AML-193 (cell line): ENCODE results near the gene PLEKHA8.

Experiments
- DNase-seq, 2 experiments: peaks; one replicate each; lab custom pipeline; 2025; lab: John Stamatoyannopoulos, UW

Gene PLEKHA8

DNA sequence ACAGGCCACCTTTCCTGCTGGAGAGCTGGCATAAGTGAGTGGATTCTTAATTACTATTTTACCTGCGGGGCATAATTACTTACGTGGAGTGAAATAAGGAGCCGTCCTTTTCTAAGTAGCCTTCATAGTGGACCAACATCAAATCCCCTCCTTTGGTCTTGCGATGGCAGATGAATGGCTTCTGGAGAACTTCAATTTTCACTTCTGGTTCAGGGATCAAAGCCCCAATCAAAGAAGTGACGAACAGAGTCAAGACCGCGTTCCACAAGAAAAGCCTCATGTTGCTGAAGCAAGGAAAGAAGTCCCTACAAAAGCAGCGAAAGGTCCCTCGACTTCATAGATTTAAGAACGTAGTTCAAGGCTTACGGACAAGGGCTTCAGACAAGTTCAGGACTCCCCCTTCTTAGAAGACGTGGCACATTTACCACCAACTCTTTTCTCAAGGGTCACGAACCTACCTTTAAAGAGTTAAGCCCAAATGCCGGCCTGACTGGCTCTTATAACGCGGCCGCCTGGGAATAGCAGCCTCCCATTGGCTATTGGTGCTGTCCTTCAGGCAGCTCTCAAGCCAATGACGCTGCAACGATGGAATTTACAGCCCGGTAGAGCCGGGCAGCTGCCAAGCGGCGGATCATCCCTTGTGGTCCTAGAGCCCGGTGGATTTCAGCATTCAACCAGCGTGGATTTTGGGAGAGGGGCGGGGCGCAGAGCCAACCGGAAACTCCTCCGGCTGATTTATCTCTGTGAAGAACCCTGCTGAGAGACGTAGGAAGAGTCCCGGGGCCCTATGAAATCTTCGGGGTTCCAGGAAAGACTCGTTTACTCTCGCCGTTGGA lies 1.8 kb upstream of the PLEKHA8 start, which contains the start of gene FKBP14:
FKBP14 (minus strand) TSS at position 474 of the 836 bp plus-strand sequence; CDS start at position 280, 194 bp downstream.
- DNase-seq, result peak; percentile 97

DNA sequence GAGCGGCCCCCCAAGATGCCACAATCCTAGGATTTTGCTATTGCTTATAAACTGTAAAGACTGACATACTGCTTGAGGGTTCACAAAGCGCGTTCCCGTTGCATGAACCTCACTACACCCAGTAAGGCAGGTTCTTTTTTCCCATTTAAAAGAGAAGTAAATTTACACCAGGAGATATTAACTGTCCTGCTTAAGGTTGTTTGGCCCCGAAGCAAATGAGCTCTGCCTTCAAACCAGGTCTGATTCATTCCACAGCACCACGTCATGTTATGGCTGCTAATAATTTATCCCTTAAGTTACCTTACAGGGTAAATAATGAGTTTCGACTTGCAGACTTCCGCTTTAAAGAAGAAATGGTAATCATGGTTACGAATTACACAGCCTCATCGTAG lies 1.2 kb upstream of the PLEKHA8 start:
- DNase-seq, result peak; percentile 48 to 49

GRCh38 chr7:30027740-30028215 lies 434 bp upstream of the PLEKHA8 start:
- no peak for DNase-seq

DNA sequence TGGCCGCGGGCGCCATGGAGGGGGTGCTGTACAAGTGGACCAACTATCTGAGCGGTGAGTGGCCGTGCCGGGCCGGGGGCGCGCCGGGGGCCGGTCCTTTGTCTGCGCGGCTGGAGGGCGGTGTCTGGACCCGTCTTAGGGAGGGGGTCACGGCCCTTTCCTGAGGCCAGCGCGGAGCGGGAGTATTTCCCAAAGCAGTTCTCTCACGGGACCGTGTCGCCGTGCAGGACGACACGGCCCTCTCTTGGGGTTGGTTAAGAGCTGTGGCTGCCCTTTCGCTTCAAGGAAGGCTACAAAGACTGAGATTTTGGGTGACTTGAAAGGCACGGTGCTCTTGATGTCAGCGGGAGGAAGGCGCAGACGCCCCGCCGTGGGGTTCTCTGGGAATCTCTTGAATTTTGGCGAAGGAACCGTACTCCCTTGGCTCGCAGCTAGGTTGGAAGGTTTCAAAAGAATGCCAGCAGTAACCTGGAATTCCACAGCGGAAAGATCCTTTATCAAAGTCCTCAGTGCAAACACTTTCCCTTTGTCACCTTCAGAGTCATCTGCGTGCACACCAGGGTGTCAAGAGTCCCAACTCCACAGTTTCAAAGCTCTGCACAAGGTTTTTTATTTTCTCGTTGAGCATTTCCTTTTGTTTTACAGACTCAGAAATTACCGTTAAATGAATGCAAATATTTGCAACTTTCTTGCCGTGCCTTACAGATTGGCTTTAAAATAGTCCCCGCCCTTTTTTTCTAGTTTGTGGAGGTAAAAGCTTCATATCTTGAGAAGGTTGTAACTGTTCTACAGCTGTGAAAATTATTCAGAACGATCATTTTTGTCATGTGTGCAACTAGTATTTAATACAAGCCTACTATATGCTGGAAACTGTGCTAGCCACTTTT lies 780 bp downstream of the PLEKHA8 start:
- peak; percentile 20 to 32 for DNase-seq

- DNase-seq, result peak; percentile 21 to 45
Observed at GRCh38 chr7:30029696-30030095, 1.5 kb downstream of the PLEKHA8 start.

DNA sequence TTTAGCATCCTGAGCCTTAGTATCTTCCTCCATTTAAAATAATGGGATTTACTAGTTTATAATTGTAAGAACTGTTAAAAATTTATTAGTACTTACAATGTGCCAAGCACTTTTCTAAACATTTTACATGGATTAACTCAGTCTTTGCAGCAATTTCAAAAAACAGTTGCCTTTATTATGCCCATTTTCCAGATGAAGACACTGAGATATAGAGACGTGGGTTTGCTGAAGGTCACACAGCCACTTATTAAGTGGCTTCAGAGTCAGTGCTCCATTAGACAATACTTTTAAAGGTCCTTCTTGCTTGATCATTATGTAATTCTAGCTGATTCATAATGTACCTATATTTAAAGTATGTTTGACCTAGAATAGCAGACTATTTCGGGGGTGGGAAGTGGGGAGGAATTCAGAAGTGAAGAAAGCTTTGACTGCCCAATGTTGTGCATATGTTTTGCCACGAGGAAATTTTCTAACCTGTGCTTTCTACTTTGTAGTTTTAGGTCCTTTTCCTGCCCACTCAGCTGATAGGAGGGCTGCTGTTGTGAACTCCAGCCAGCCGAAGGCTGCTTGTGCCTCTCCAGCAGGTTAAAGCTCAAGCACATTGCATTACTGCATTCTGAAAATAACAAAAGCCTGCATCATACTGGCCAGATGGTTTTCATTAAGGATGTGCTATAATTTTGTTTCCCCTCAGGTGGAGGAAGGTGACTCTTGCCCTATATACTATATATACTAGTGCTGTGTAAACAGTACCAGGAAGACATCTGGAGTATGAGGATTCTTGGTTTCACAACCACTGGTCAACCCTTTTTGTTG lies 4.3 kb downstream of the PLEKHA8 start:
- DNase-seq, result no peak

DNA sequence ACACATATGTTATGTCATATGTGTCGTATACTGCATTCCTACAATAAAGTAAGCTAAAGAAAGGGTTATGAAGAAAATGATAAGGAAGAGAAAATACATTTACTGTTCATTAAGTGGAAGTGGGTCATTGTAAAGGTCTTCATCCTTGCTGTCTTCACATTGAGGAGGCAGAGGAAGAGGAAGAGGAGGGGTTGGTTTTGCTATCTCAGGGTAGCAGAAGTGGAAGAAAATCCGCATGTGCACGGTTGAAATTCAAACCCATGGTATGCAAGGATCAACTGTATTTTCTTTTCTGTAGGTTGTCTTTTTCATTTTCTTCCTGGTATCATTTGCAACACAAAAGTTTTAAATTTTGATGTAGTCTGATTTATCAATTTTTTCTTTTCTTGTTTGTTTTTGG lies 6.3 kb downstream of the PLEKHA8 start:
- DNase-seq, result no peak

DNA sequence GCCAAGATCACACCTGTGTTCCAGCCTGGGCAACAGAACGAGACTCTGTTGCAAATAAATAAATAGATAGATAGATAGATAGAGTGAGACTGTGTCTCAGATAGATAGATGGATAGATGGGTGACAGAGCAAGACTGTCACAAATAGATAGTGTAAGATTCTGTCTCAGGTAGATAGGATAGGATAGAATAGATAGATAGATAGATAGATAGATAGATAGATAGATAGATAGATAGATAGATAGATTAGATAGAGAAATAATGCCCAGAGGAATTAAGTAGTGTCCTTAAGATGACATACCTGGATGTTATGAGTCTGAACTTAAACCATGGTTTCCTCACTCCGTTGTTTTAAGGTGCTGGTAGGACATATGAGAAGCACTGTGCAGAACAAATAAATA lies 8.0 kb downstream of the PLEKHA8 start:
- DNase-seq, result no peak

DNA sequence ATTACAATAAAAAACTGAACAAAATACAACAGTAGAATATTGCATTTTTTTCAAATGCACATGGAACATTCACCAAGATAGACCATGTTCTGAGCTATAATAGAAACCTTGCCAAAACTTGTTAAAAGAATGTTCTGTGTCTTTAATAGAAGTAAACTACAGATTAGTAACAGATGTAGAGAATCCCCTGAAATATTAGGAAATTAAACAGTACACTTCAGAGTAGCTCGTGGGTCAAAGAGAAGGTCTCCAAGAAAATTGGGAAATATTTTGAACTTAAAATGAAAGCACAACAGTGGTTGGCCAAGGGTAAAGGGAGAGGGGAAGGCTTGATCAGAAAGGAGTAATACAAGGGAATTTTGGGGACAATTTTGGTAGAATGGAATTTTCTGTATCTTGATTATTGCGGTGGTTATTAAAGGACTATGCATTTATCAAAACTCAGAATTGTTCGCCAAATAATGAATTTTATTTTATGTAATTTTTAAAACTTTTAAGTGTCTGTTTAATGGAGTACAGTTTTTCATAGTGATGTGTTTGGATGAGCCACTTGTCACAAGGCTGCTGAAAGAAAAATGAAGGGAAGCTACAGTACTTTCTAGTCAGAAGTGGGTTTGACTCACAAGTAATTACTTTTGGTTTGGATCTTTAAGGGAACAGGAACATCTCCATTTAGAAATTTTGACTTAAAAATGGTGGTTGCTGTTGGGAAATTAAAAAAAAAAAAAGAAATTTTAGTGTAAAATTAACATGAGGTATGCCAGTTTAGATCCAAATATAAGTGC lies 10.2 kb downstream of the PLEKHA8 start:
- DNase-seq, result no peak

GRCh38 chr7:30040938-30041337 lies 12.7 kb downstream of the PLEKHA8 start:
- no peak for DNase-seq

DNA sequence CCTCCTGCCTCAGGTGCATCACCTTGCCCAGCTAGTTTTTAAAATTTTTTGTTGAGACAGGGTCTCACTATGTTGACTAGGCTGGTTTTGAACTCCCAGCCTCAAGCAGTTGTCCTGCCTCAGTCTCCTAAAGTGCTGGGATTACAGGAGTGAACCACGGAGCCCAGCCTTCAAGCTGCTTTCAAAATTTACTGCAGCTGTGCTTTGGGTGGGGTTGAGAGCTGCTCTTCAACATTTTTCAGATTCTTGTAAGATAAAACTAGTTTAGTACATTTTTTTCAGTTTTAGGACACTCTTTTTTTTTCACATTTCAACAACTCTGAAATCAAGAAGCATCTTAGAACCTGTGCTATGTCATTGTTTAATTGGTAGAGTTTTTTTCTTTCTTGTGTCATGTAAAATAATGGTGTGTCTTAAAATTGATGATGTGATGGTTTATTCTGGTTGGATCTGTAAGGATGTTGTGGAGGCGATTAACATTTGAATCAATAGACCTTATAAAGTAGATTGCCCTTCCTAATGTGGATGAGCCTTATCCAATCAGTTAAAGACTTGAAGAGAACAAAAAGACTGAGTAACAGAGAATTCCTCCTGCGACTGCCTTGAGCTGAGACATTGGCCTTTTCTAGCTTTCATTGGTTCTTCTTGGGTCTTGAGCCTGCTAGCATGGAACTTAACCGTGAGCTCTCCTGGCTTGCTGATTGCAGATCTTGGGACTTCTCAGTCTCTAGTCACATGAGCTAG lies 13.5 kb downstream of the PLEKHA8 start:
- DNase-seq, result no peak

DNA sequence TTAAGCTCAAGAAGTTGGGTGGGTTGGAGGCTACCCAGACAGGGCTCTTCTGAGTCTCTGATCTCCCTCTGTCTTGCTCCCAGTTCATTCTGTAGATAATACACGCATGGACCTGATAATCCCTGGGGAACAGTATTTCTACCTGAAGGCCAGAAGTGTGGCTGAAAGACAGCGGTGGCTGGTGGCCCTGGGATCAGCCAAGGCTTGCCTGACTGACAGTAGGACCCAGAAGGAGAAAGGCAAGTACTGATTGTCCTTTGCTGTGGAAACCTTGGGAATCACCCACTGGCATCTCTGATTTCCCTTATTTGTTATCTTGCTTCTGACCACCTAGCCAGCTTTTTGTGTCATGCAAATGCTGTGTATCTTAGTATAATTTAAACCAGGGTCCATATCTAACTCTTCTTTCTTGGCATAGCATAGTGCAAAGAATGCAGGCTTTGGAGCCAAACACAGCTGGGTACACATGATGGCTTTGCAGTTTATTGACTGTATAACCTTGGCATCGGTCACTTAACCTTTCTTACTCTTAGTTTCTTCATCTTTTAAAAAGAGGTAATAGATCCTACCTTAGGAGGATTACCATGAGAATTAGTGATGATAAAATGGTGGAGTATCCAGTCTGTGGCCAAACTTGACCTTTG lies 18.0 kb downstream of the PLEKHA8 start:
- DNase-seq, result no peak

GRCh38 chr7:30047124-30047523 lies 18.9 kb downstream of the PLEKHA8 start:
- DNase-seq, result no peak

- no peak for DNase-seq
Observed at GRCh38 chr7:30048582-30048981, 20.4 kb downstream of the PLEKHA8 start.

GRCh38 chr7:30049173-30049572 lies 21.0 kb downstream of the PLEKHA8 start:
- DNase-seq, result no peak

- DNase-seq, result no peak
Observed at GRCh38 chr7:30053068-30053467, 24.9 kb downstream of the PLEKHA8 start.

DNA sequence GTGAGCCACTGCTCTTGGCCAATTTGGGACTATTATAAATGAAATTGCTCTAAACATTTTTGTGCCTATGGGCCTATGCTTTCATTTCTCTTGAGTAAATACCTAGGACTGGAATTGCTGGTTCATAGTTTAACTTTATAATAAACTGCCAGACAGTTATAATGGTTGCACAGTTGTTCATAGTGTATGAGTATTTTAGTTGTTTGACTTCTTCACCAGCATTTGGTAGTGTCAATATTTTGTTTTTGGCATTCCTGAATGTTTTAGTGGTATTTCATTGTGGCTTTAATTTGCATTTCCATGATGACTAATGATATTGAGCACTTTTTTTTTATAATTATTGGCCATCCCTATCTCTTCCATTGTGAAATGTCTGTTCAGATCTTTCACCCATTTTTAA lies 29.5 kb downstream of the PLEKHA8 start:
- no peak for DNase-seq

- peak; percentile 6 to 10 for DNase-seq
Observed at GRCh38 chr7:30061786-30062185, 33.6 kb downstream of the PLEKHA8 start.

GRCh38 chr7:30062587-30062986 lies 34.4 kb downstream of the PLEKHA8 start:
- peak; percentile 45 to 56 for DNase-seq

DNA sequence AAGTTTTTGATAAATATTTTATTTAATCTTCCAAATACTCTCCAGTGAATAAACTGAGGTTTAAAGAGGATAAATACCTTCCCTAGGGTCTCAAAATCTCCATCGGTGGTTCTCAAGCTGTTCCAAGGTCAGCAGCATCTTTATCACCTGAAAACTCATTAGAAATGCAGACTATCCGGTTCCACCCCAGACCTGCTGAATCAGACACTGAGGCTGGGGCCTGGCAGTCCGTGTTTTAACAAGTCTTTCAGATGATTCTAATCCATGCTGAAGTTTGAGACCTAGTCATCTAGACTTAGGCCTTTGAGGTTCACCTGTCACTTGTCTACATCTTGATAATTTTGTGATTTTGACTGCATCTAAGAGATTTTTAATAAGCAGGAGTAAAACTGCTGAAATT lies 37.5 kb downstream of the PLEKHA8 start:
- no peak for DNase-seq
